NCI-H1436 (cell line): Measurements from ENCODE around the gene ABCC2.
"Not testable (repeated sequence)": the region's sequence is repeated elsewhere in the genome, so short reads cannot be mapped to it uniquely, and the experiment has no call there.

Experiments used
- DNase-seq: peaks from one replicate; lab custom pipeline; 2025; lab: John Stamatoyannopoulos, UW

ABCC2 gene

GRCh38 chr10:99782447-99783286, at the start of gene ABCC2:
Gene ABCC2 (plus strand): TSS chr10:99782640. CDS start chr10:99782845, 205 bp downstream.
- DNase-seq: no peak

- DNase-seq: no peak
These were observed 49.1 kb upstream of the ABCC2 start for GRCh38 chr10:99733366-99733765.

GRCh38 chr10:99734111-99734510, 48.3 kb upstream of the ABCC2 start:
- not testable (repeated sequence) for DNase-seq

DNA sequence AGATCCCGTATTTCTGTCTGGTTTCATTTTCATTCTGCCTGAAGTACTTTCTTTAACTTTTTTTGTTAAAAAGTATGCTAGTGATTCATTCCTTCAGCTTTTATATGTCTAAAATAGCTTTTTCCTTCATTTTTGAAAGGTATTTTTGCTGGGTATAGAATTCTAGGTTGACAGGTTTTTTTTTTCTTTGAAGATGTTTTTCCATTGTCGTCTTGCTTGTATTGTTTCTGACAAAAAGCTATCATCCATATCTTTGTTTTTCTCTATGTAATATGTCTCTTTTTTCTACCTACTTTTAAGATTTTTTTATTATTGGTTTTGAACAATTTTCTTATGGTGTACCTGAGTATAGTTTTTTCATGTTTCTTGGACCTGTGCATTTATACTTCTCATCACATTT, 42.2 kb upstream of the ABCC2 start:
- DNase-seq: no peak

DNA sequence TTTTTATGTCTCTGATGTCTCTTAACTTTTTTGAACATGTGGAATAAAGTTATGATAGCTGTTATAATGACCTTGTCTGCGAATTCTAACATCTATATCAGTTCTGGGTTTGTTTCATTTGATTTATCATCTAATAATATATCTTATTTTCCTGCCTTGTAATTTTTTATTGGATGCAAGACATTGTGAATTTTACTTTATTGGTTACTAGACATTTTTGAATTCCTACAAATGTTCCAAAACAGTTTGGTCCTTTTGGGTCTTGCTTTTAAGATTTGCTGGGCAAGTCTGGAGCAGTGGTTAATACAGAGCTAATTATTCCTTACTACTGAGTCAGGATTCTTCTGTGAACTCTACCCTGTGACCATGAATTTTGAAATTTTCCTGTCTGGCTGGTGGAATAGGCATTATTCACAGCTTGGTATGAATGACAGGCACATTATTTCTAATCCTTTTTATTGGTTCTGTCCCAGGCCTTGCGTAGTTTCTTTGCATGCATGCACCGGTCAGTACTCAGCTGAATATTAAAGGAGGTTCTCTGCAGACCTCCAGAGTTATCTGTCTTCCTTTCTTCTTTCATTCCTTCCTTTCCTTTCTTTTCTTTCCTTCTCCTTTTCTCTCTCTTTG, 41.4 kb upstream of the ABCC2 start:
- no peak for DNase-seq

- DNase-seq: no peak
These were observed 40.2 kb upstream of the ABCC2 start for GRCh38 chr10:99742254-99742653.

GRCh38 chr10:99742701-99743100, 39.7 kb upstream of the ABCC2 start:
- no peak for DNase-seq

DNA sequence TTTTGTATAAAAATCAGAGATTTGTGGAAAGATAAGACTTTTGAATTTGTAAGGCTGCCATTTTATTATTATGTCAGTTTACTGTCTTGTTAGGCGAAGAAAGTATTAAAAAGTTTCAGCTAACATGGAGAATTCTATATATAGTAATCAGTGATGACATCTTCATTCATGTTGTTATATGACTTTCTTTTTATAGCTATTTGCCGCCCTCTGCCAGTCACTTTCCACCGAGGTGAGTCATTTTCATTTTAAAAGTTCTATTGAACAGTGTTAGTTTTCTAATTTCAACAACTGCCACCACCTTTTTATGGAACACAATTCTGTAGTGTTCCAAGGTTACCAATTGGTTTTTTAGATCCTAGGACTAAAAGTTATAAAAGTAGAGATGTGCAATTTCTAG, 38.6 kb upstream of the ABCC2 start:
- no peak for DNase-seq

GRCh38 chr10:99746166-99746565, 36.3 kb upstream of the ABCC2 start:
- DNase-seq: not testable (repeated sequence)

- no peak for DNase-seq
These were observed 33.5 kb upstream of the ABCC2 start for GRCh38 chr10:99748823-99749451.

DNA sequence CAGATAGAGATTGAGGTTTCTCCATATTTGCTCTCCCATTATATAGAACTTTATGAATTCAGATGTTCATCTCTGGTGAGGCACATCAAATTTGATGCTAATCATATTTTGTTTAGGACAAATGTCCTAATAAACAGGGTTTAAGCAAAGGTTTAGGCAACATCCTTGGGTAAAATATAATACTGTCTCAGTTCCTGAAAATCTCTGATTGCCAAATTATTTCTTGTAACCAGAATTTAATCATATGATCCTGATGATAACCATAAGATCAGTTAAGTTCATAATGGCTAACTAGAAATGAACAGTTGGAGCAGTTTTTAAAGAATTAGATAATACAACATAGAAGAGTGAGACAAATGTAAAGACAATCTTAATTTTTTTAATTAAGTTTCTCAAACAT, 31.8 kb upstream of the ABCC2 start:
- no peak for DNase-seq

DNA sequence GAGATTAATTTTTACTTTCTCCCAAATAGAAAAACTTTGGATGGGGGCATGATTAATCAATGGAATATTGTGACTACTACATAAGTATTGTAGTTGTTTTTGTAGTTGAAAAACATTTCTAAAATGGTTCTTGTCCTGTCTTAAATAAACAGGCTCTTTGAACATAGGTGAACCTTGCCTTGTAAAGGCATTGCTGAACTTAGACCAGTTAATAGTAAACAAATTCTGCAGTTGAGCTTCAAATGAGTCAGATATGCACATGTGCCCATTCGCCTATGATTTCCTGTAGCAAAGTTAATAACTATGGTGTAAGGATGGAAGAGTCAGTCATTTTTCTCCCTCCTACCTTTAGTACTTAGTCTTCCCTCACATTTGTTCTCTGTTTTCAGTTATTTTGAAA, 27.8 kb upstream of the ABCC2 start:
- no peak for DNase-seq

DNA sequence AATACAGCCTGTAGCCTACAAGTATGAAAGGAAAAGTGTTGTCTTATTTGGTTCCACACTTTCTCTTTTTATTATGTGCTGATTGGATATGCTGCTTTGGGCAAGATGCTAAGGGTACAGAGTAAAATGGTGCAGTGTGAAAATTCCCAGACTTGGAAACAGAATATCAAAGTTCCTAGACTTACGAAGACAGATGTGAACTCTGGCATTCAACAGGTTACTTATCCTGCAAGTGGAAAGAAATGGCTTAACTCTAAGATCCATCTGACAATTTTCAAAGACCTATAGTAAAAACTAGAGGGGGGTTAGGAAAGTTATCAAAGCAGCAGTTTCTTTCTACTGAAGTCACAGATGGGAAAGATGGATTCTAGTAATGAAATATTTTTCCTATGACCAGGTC, 26.3 kb upstream of the ABCC2 start:
- no peak for DNase-seq

- DNase-seq: no peak
These were observed 24.1 kb upstream of the ABCC2 start for GRCh38 chr10:99758211-99758891.

GRCh38 chr10:99760321-99760720, 22.1 kb upstream of the ABCC2 start:
- no peak for DNase-seq

- no peak for DNase-seq
These were observed 21.1 kb upstream of the ABCC2 start for GRCh38 chr10:99761365-99761764.

GRCh38 chr10:99765672-99766301, 16.7 kb upstream of the ABCC2 start:
- no peak for DNase-seq

- no peak for DNase-seq
These were observed 16.1 kb upstream of the ABCC2 start for GRCh38 chr10:99766302-99766681.

DNA sequence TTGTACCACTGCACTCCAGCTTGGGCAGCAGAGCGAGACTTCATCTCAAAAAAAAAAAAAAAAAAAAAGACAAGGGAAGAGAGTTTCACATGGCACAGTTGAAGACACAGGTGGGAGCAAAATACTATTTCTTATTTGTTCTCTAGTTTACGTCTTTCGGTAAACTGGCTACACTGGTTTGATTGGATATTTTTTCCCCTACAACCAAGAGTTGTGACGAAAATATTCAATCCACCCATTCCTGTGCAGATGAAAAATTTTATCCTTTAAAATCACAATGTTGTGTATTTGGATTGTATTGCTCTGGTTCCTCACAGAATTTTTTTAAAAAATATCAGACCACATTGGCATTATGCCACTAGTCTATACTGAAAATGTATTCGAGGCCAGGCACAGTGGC, 14.5 kb upstream of the ABCC2 start:
- DNase-seq: no peak

DNA sequence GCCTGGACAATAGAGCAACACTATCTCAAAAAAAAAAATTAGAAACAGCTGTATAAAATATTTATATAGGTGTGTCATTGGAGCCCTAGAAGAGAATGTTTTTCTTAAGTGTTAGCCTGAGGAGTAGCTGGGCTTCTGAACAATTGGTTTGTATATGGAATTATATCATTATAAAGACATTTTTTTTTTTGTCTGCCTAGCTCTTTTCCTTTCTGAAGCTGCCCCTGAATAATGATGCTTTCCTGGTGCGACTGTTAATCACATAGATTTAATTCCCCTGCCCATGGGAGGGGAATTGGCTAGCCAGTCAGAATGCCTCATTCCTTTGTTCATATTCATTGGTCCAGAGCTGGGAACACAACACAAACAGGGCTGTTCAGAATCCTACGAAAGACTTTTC, 13.9 kb upstream of the ABCC2 start:
- no peak for DNase-seq

GRCh38 chr10:99769706-99770105, 12.7 kb upstream of the ABCC2 start:
- no peak for DNase-seq

GRCh38 chr10:99770408-99771045, 11.9 kb upstream of the ABCC2 start:
- no peak for DNase-seq
